HepG2 (cell line): Measurements from ENCODE around the gene TRPC3. TPM values are rescaled to one million over a fixed set of nuclear protein-coding genes. Genes with fewer than 3 reads are reported as not detected.

Source experiments
- CENPT ChIP-seq: sonication (generic); formaldehyde crosslinking; IDR thresholded peaks from 2 replicates; pipeline ENCODE4 v1.8.0; 2022; ENCODE audit warnings: low read depth, mild to moderate bottlenecking, moderate library complexity, missing genetic modification reagents
- EHMT2 ChIP-seq: fragments of 200-600 bp; sonication (generic); IDR thresholded peaks from 2 replicates; pipeline ENCODE4 v1.7.0; 2017; ENCODE audit warnings: antibody characterized with exemption, low read depth, low read length, borderline replicate concordance
- FOXA3 ChIP-seq: IDR thresholded peaks from 2 replicates; pipeline ENCODE4 v1.6.1; 2016; ENCODE audit warnings: missing genetic modification reagents, missing compliant biosample characterization
- FOXC1 ChIP-seq: sonication (generic); formaldehyde crosslinking; IDR thresholded peaks from 2 replicates; pipeline ENCODE4 v1.8.0; 2022; ENCODE audit warnings: mild to moderate bottlenecking, missing genetic modification reagents, borderline replicate concordance
- FOXO1 ChIP-seq: sonication (generic); formaldehyde crosslinking; IDR thresholded peaks from 2 replicates; pipeline ENCODE4 v1.4.0; 2020; ENCODE audit warnings: missing genetic modification reagents
- GATA4 ChIP-seq: sonication (generic); IDR thresholded peaks from 2 replicates; pipeline ENCODE4 v1.6.1; 2016; ENCODE audit warnings: antibody characterized with exemption, low read depth, borderline replicate concordance
- GLI4 ChIP-seq: sonication (generic); formaldehyde crosslinking; IDR thresholded peaks from 2 replicates; pipeline ENCODE4 v1.5.1; 2020; ENCODE audit warnings: missing genetic modification reagents, mild to moderate bottlenecking, moderate library complexity, borderline replicate concordance
- IRF1 ChIP-seq: sonication (generic); formaldehyde crosslinking; IDR thresholded peaks from 2 replicates; pipeline ENCODE4 v1.4.0; 2020; ENCODE audit warnings: low read depth, mild to moderate bottlenecking, missing genetic modification reagents
- ISX ChIP-seq: sonication (generic); formaldehyde crosslinking; conservative IDR thresholded peaks from 2 replicates; pipeline ENCODE4 v1.5.0; 2020; ENCODE audit warnings: missing genetic modification reagents
- KDM3A ChIP-seq: IDR thresholded peaks from 2 replicates; pipeline ENCODE4 v1.6.1; 2018; ENCODE audit warnings: low read depth, missing compliant biosample characterization
- MAFF ChIP-seq: IDR thresholded peaks from 2 replicates; pipeline ENCODE4 v1.6.1; 2011; ENCODE audit warnings: low read depth, low read length, improper control_type of control experiment
- MBNL3 ChIP-seq: fragments of 250-450 bp; sonication (Bioruptor Pico); conservative IDR thresholded peaks from 2 replicates; pipeline ENCODE4 v1.8.0; 2022; ENCODE audit warnings: mild to moderate bottlenecking, inconsistent platforms
- MLLT10 ChIP-seq: sonication (generic); formaldehyde crosslinking; IDR thresholded peaks from 2 replicates; pipeline ENCODE4 v1.4.0; 2020; ENCODE audit warnings: missing genetic modification reagents
- MXI1 ChIP-seq: IDR thresholded peaks from 3 replicates; pipeline ENCODE4 v1.6.1; 2012; ENCODE audit warnings: low read depth, low read length, inconsistent platforms, borderline replicate concordance
- PRMT3 ChIP-seq: sonication (generic); formaldehyde crosslinking; IDR thresholded peaks from 2 replicates; pipeline ENCODE4 v1.8.1; 2022; ENCODE audit warnings: low read depth, mild to moderate bottlenecking, moderate library complexity, missing genetic modification reagents, borderline replicate concordance
- RARG ChIP-seq: sonication (generic); formaldehyde crosslinking; IDR thresholded peaks from 2 replicates; pipeline ENCODE4 v1.4.0; 2020; ENCODE audit warnings: low read depth, mild to moderate bottlenecking, missing genetic modification reagents
- SYNCRIP ChIP-seq: fragments of 200-400 bp; formaldehyde crosslinking; IDR thresholded peaks from 2 replicates; pipeline ENCODE4 v1.6.1; 2018; ENCODE audit warnings: mild to moderate bottlenecking, low read depth, low read length; ENCODE audit not compliant: insufficient read depth
- TSC22D2 ChIP-seq: sonication (generic); formaldehyde crosslinking; IDR thresholded peaks from 2 replicates; pipeline ENCODE4 v1.5.1; 2020; ENCODE audit warnings: missing genetic modification reagents, mild to moderate bottlenecking, borderline replicate concordance
- ZNF225 ChIP-seq: sonication (generic); formaldehyde crosslinking; IDR thresholded peaks from 2 replicates; pipeline ENCODE4 v1.4.0; 2020; ENCODE audit warnings: mild to moderate bottlenecking, missing genetic modification reagents
- ZNF235 ChIP-seq: sonication (generic); formaldehyde crosslinking; IDR thresholded peaks from 2 replicates; pipeline ENCODE4 v1.8.1; 2023; ENCODE audit warnings: mild to moderate bottlenecking, missing genetic modification reagents, borderline replicate concordance
- ZNF256 ChIP-seq: sonication (generic); formaldehyde crosslinking; conservative IDR thresholded peaks from 2 replicates; pipeline ENCODE4 v1.4.0; 2020; ENCODE audit warnings: missing genetic modification reagents
- ZNF263 ChIP-seq: sonication (generic); formaldehyde crosslinking; IDR thresholded peaks from 2 replicates; pipeline ENCODE4 v1.4.0; 2020; ENCODE audit warnings: missing genetic modification reagents
- ZNF550 ChIP-seq: sonication (generic); formaldehyde crosslinking; IDR thresholded peaks from 2 replicates; pipeline ENCODE4 v1.4.0; 2020; ENCODE audit warnings: mild to moderate bottlenecking, missing genetic modification reagents, borderline replicate concordance
- ZNF597 ChIP-seq: sonication (generic); formaldehyde crosslinking; IDR thresholded peaks from 2 replicates; pipeline ENCODE4 v1.5.0; 2020; ENCODE audit warnings: missing genetic modification reagents
- ZNF773 ChIP-seq: sonication (generic); formaldehyde crosslinking; IDR thresholded peaks from 2 replicates; pipeline ENCODE4 v1.4.0; 2020; ENCODE audit warnings: missing genetic modification reagents, borderline replicate concordance
- ZNF788 ChIP-seq: sonication (generic); formaldehyde crosslinking; IDR thresholded peaks from 2 replicates; pipeline ENCODE4 v1.5.0; 2020; ENCODE audit warnings: mild to moderate bottlenecking, missing genetic modification reagents, borderline replicate concordance
- polyA plus RNA-seq, 8 experiments: library from polyadenylated mRNA; depleted of rRNA in 3 of 8; stranded (reverse) in 7 of 8; unstranded in 1 of 8; fragments of >200 nt; fragmentation: Illumina TruSeq in 4 of 8; extraction: Trizol in 4 of 8; gene quantifications; 2 replicates each; pipeline versions ENCODE4 v1.2.1 to v1.2.3, GENCODE V29; 2011 to 2016; ENCODE audit warnings: low read depth in 4 of 8, missing spikeins in 1 of 8, mixed read lengths in 1 of 8; ENCODE audit not compliant: insufficient read depth in 1 of 8
- total RNA-seq, 5 experiments: library from RNA; depleted of rRNA; stranded (reverse); fragments of >200 nt; fragmentation: Illumina TruSeq; extraction: Trizol; gene quantifications; 2 replicates each; pipeline ENCODE4 v1.2.3, GENCODE V29; 2016; ENCODE audit warnings: low read depth in 1 of 5
- TF ChIP-seq, protein P1 (sequence below): sonication (generic); formaldehyde crosslinking; IDR thresholded peaks from 2 replicates; pipeline ENCODE4 v1.5.0; 2020; ENCODE audit warnings: mild to moderate bottlenecking, low read depth, missing genetic modification reagents, borderline replicate concordance
- TF ChIP-seq, protein P2 (sequence below): sonication (generic); formaldehyde crosslinking; IDR thresholded peaks from 2 replicates; pipeline ENCODE4 v1.4.0; 2020; ENCODE audit warnings: mild to moderate bottlenecking, missing genetic modification reagents

TRPC3 gene
- total and polyA plus RNA-seq, 2 of the 13 experiments (the other 11 are each of a cell fraction or from before 2014, with no cell fraction given): not detected

DNA sequence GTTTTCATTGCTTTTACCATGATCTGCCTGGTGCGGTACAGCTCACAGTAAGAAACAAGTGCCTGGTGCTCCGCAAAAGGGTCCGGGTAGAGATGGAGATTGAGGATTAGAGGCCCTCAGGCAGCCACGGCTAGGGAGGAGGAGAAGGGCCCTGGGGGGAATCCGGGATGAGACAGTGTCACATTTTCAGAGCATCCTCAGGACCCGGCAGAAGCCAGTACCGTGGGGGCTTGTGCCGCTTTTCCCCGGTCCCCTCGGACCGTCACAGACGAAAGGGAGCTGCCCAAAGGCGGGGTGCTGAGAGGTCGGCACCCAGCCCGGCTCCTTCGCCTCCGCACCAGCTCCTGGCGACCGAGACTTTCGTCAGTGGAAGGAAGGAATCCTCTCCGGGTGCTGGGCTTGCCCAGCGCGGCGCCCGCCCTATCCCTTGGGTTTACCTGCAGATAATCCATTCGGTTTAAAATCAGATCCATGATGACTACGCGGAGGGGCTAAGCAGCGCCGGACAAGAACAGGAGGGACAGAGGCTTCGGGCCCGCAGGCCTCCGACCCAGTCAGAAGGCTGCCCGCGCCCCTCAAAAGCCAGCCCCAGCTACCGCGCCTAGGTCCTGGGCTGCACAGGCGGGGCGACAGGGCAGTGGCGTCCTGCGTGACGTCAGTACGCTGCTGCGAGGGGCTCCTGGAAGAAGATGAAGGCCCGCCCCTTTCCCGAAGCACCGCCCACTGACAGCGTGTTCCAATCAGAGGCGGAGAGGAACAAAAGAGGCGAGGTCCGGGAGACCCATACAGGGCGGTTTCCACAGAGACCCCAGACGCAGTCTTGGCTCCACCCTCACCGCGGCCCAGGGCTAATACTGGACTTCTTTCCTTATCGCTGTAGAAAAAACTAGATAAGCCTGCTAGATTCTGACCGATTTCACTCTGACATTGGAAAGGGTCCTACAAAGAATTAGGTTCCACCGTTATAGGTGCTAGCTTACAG is 81.7 kb downstream of the TRPC3 start, which contains the start of gene BBS7 (continued):
- TF ChIP-seq ISX (CRISPR knock-in tag) (0 out of 2 replicates have a peak, but pooled peaks have one; percentile 21), ZNF597 (CRISPR knock-in tag) (no peak), KDM3A (CRISPR knock-in tag) (peak; percentile 74; the same call in 1 of the 2 replicates), ZNF225 (CRISPR knock-in tag) (no peak), CENPT (CRISPR knock-in tag) (no peak), MBNL3 (CRISPR knock-in tag) (no peak), ZNF235 (CRISPR knock-in tag) (no peak), MXI1 (no peak; the same call in 2 of the 3 replicates), PRMT3 (CRISPR knock-in tag) (no peak), ZNF263 (CRISPR knock-in tag) (no peak), FOXC1 (CRISPR knock-in tag) (no peak; the same call in 1 of the 2 replicates), EHMT2 (no peak), ZNF256 (CRISPR knock-in tag) (peak; percentile 33; the same call in 1 of the 2 replicates), GATA4 (peak; percentile 58; the same call in 1 of the 2 replicates), IRF1 (CRISPR knock-in tag) (no peak), FOXO1 (CRISPR knock-in tag) (no peak), GLI4 (no peak; the same call in 1 of the 2 replicates), MAFF (no peak), ZNF773 (CRISPR knock-in tag) (no peak), TSC22D2 (CRISPR knock-in tag) (no peak; the same call in 1 of the 2 replicates), RARG (CRISPR knock-in tag) (no peak), ZNF788 (CRISPR knock-in tag) (peak; percentile 62; the same call in 1 of the 2 replicates), MLLT10 (CRISPR knock-in tag) (no peak), FOXA3 (0 out of 2 replicates have a peak, but pooled peaks have one; percentile 6), SYNCRIP (no peak), ZNF550 (CRISPR knock-in tag) (0 out of 2 replicates have a peak, but pooled peaks have one; percentile 48)
- TF ChIP-seq, protein P1, sequence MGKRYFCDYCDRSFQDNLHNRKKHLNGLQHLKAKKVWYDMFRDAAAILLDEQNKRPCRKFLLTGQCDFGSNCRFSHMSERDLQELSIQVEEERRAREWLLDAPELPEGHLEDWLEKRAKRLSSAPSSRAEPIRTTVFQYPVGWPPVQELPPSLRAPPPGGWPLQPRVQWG (CRISPR knock-in tag): no peak
- TF ChIP-seq, protein P2, sequence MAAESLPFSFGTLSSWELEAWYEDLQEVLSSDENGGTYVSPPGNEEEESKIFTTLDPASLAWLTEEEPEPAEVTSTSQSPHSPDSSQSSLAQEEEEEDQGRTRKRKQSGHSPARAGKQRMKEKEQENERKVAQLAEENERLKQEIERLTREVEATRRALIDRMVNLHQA (CRISPR knock-in tag): no peak
